GM23248 (cell line): Measurements from ENCODE around the gene DAO. TPM values are rescaled to one million over a fixed set of nuclear protein-coding genes. Genes with fewer than 3 reads are reported as not detected.

ENCODE experiments used
- DNase-seq: peaks from one replicate; pipeline ENCODE4 v3.0.0-alpha.2; 2015
- H2AFZ ChIP-seq: fragments of 200-600 bp; sonication (generic); 2 replicates; pipeline ENCODE4 v1.6.1; 2016; ENCODE audit warnings: antibody characterized with exemption
- H3F3A ChIP-seq: fragments of 200-600 bp; sonication (generic); 2 replicates; pipeline ENCODE4 v1.6.1; 2016; ENCODE audit warnings: mild to moderate bottlenecking, antibody characterized with exemption, mixed run types; ENCODE audit not compliant: insufficient read depth
- H3K27ac ChIP-seq: fragments of 200-600 bp; sonication (generic); 2 replicates; pipeline ENCODE4 v1.5.1; 2016; ENCODE audit warnings: mild to moderate bottlenecking
- H3K27me3 ChIP-seq: fragments of 200-600 bp; sonication (generic); replicated peaks from 2 replicates; pipeline ENCODE4 v1.6.1; 2016; ENCODE audit warnings: mild to moderate bottlenecking; ENCODE audit not compliant: insufficient read depth
- H3K36me3 ChIP-seq: fragments of 200-600 bp; sonication (generic); 2 replicates; pipeline ENCODE4 v1.6.1; 2016; ENCODE audit warnings: low read depth, mild to moderate bottlenecking
- H3K4me1 ChIP-seq: fragments of 200-600 bp; sonication (generic); 2 replicates; pipeline ENCODE4 v1.6.1; 2016; ENCODE audit warnings: mild to moderate bottlenecking; ENCODE audit not compliant: insufficient read depth
- H3K4me2 ChIP-seq: fragments of 200-600 bp; sonication (generic); one replicate; pipeline ENCODE4 v1.6.1; 2016; ENCODE audit warnings: mild to moderate bottlenecking; ENCODE audit not compliant: unreplicated experiment
- H3K4me3 ChIP-seq: fragments of 200-600 bp; sonication (generic); 2 replicates; pipeline ENCODE4 v1.5.1; 2016; ENCODE audit warnings: mild to moderate bottlenecking
- H3K79me2 ChIP-seq: fragments of 200-600 bp; sonication (generic); 2 replicates; pipeline ENCODE4 v1.6.1; 2016; ENCODE audit warnings: mild to moderate bottlenecking; ENCODE audit not compliant: insufficient read depth
- H3K9ac ChIP-seq: fragments of 200-600 bp; sonication (generic); 2 replicates; pipeline ENCODE4 v1.6.1; 2016; ENCODE audit warnings: mild to moderate bottlenecking
- H3K9me2 ChIP-seq: fragments of 200-600 bp; sonication (generic); 2 replicates; pipeline ENCODE4 v1.6.1; 2016; ENCODE audit warnings: mixed run types, mild to moderate bottlenecking, moderate library complexity; ENCODE audit not compliant: insufficient read depth
- H3K9me3 ChIP-seq: fragments of 200-600 bp; sonication (generic); one replicate; pipeline ENCODE4 v1.6.1; 2017; ENCODE audit warnings: low read depth
- H4K20me1 ChIP-seq: fragments of 200-600 bp; sonication (generic); 2 replicates; pipeline ENCODE4 v1.6.0; 2016; ENCODE audit not compliant: insufficient read depth
- EZH2 ChIP-seq: fragments of 200-600 bp; sonication (generic); IDR thresholded peaks from 2 replicates; pipeline ENCODE4 v1.6.1; 2018; ENCODE audit warnings: antibody characterized with exemption, mild to moderate bottlenecking; ENCODE audit not compliant: insufficient read depth, poor library complexity, severe bottlenecking
- EZH2phosphoT487 ChIP-seq: fragments of 200-600 bp; sonication (generic); IDR thresholded peaks from 2 replicates; pipeline ENCODE4 v1.6.1; 2018; ENCODE audit warnings: antibody characterized with exemption, moderate library complexity, mild to moderate bottlenecking, low read depth; ENCODE audit not compliant: insufficient read depth
- WGBS, 2 experiments: methylation state at CpG; one replicate each; pipeline ENCODE4 v1.1.6; 2015 to 2017; ENCODE audit warnings: low lambda C conversion rate in 2 of 2, low coverage in 1 of 2; ENCODE audit errors: missing lambda C conversion rate in 2 of 2; 5-methylcytosine and 5-hydroxymethylcytosine counted together
- in situ Hi-C: fragments of 300-500 bp; cut with MboI; formaldehyde crosslinking; loops from 2 replicates; pipeline ENCODE4 v1.15.0; 2020
- polyA plus RNA-seq: library from polyadenylated mRNA; unstranded; fragments of >200 nt; fragmentation: Nextera tagmentation; extraction: Ambion mirVana; gene quantifications from 2 replicates; pipeline ENCODE4 v1.2.1, GENCODE V29; 2016
- total RNA-seq: library from RNA; depleted of rRNA; stranded (reverse); fragments of >200 nt; shearing (Covaris generic); gene quantifications from 2 replicates; pipeline ENCODE4 v1.2.3, GENCODE V29; 2014

DAO gene
- total and polyA plus RNA-seq, 2 experiments from 2014 or later, result not detected

DNA sequence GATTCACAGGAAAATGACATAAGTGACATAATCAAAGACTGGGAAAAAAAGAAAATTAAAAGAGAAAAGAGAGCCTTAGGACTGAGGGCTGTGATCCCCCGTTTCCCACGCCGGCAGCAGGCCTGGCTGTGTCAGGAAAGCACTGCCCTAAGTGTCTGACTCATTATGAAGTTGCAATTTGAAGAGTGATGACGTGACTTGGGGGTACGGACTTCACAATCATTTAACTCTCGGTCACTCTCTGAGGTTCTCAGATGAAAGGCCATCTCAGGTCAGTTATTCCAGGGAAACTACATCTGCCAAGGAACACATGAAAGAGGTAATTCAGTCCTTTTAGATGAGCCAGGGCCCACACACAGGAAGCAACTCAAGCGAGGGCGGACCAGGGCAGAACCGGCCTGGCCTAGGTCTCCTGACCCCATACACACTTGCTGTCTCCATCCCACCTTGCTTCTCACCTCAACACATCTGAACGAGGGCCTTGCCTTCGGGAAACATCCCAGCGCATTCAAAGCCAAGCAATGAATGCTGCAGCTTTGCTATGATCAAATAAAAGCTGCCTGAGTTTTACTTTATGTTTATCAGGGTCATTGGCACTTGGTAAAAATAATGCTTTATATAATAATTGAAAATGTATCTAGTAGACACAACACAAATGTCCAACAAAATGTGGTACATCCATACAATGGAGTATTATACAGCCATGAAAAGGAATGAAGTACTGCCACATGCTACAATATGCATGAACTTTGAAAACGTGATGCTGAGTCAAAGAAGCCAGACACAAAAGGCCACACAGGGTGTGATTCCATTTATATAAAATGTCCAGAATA lies 25.2 kb upstream of the DAO start:
- peaks cover 56% of the 10 kb centered on the region for H3F3A ChIP-seq
- in situ Hi-C loops, result no loop called here
- DNase-seq, result peak; percentile 97
- peak overlapping the region; percentile 99 for H3K27ac ChIP-seq
- peaks cover 15% of the 10 kb centered on the region for H3K36me3 ChIP-seq
- WGBS, 2 experiments, result 35 to 36% methylated on average over 13 of the region's 13 CpGs
- peak overlapping the region; percentile 95 for H3K4me2 ChIP-seq
- no peaks in the 10 kb centered on the region for H3K27me3 ChIP-seq
- H3K4me3 ChIP-seq, result peak overlapping the region; percentile 88
- no peak overlapping the region for H2AFZ ChIP-seq
- no peaks in the 10 kb centered on the region for H3K9me3 ChIP-seq
- no peaks in the 10 kb centered on the region for H3K9me2 ChIP-seq
- peaks cover 58% of the 10 kb centered on the region for H3K4me1 ChIP-seq
- TF ChIP-seq EZH2phosphoT487, result no peak
- TF ChIP-seq EZH2, result no peak
- H3K9ac ChIP-seq, result peak overlapping the region; percentile 99
- no peaks in the 10 kb centered on the region for H4K20me1 ChIP-seq
- peaks cover 72% of the 10 kb centered on the region for H3K79me2 ChIP-seq

DNA sequence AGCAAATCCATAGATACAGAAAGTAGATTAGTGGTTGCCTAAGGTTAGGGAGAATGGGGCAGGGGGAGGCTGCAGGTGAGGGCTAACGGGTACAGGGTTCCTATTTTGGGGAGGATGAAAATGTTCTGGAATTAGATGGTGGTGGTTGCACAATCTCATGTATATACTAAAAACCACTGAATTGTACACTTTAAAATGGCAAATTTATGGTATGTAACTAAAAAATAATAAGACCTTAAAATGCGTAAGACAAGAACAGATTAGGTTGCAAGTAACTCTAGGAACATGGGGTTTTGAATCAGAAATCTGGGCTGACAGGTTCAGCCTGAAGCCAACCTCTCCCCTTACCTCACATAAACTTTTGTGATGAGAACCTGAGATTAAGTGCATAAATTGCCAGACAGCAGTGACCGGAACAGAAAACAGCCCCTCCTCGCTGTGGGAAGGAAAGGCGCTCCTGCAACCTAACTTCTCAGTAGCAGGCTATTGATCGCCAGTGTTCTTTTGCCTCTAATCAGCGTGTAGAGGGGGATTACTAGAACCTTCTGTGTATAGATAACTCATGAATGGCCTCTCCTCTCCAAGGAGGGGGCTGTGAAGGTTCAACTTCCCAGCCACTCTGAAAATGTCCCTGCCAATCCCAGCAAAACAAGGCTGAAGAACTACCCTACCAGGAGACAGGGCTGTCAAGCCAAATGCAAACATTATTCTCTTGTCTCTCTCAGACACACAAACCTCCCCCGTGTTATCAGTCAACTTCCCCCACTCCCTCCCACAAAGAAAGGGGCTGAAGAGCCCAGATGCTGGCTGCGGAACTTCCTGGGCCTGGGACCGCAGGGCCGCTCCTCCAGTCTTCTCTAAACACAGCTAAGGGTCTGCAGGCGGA lies 24.4 kb upstream of the DAO start:
- Histone ChIP-seq H3K4me1 (peaks cover 58% of the 10 kb centered on the region), H3K9me3 (no peaks in the 10 kb centered on the region), H3K36me3 (peaks cover 15% of the 10 kb centered on the region), H2AFZ (no peak overlapping the region), H3K4me2 (peak overlapping the region; percentile 95), H3F3A (peaks cover 56% of the 10 kb centered on the region), H3K9me2 (no peaks in the 10 kb centered on the region), H4K20me1 (no peaks in the 10 kb centered on the region), H3K27me3 (no peaks in the 10 kb centered on the region), H3K79me2 (peaks cover 69% of the 10 kb centered on the region), H3K4me3 (peak overlapping the region; percentile 88), H3K9ac (peak overlapping the region; percentile 99), H3K27ac (peak overlapping the region; percentile 99)
- WGBS, 2 experiments, result 81 to 82% methylated on average over 12 of the region's 12 CpGs
- in situ Hi-C loops, result no loop called here
- no peak for DNase-seq
- no peak for TF ChIP-seq EZH2phosphoT487
- no peak for TF ChIP-seq EZH2

DNA sequence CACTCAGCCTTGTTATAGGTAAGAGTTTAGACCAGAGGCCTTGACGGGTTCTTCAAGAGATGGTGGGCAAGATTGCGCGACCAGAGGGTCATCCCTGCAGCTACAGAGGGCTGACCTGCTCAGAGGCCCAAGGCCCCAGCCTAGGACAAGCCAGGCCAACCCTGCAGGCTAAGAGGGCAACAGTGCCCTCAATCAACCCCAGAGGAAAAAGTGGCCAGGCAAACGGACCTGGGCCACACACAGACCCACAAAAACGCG lies 23.8 kb upstream of the DAO start:
- H3K4me3 ChIP-seq, result peak overlapping the region; percentile 88
- no peak for TF ChIP-seq EZH2phosphoT487
- TF ChIP-seq EZH2, result no peak
- peaks cover 56% of the 10 kb centered on the region for H3K4me1 ChIP-seq
- no peaks in the 10 kb centered on the region for H3K27me3 ChIP-seq
- no peaks in the 10 kb centered on the region for H4K20me1 ChIP-seq
- peak overlapping the region; percentile 95 for H3K4me2 ChIP-seq
- no peak overlapping the region for H2AFZ ChIP-seq
- peaks cover 53% of the 10 kb centered on the region for H3F3A ChIP-seq
- in situ Hi-C loops, result no loop called here
- peaks cover 15% of the 10 kb centered on the region for H3K36me3 ChIP-seq
- no peak for DNase-seq
- peaks cover 63% of the 10 kb centered on the region for H3K79me2 ChIP-seq
- no peaks in the 10 kb centered on the region for H3K9me2 ChIP-seq
- H3K9me3 ChIP-seq, result no peaks in the 10 kb centered on the region
- 38 to 42% methylated on average over 6 of the region's 6 CpGs for WGBS, 2 experiments
- H3K27ac ChIP-seq, result peak overlapping the region; percentile 99
- H3K9ac ChIP-seq, result peak overlapping the region; percentile 99

DNA sequence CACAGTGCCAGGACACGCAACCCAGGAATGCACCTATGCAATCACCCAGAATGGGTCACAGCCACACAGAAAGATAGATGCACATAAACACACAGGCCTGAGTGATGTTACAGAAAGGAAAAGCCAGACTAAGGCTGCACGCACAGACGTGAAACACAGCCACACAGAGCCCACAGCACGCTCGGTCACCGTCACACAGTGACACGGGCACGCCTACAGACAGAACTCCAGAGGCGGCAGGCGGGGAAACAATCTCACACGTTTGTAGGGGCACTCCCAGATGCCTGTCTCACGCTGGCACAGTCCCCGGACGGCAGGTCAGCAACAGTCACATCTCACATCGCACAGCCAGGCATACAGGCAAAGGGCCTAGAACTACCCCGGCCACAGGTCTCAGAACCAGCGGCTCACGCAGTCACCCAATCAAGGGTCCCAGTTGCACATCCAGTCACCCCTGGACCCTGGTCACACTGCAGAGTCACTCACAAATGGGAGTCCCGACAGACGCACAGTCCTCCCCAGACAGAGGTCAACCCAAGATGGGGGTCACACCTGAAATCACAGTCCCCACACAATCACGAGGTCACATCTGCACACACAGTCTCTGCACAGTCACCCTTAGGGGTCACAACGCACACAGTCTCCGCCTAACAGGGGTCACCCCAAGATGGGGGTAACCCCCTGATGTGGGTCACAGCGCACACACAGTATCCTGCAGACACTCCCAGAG lies 23.3 kb upstream of the DAO start:
- in situ Hi-C loops, result no loop called here
- Histone ChIP-seq H3K4me2 (peak overlapping the region; percentile 95), H3K4me1 (peaks cover 51% of the 10 kb centered on the region), H3K79me2 (peaks cover 58% of the 10 kb centered on the region), H3K9me2 (no peaks in the 10 kb centered on the region), H3K27ac (peak overlapping the region; percentile 99), H3K9me3 (no peaks in the 10 kb centered on the region), H4K20me1 (no peaks in the 10 kb centered on the region), H3K4me3 (peak overlapping the region; percentile 88), H2AFZ (no peak overlapping the region), H3F3A (peaks cover 48% of the 10 kb centered on the region), H3K27me3 (no peaks in the 10 kb centered on the region), H3K9ac (peak overlapping the region; percentile 99), H3K36me3 (peaks cover 10% of the 10 kb centered on the region)
- TF ChIP-seq EZH2 (no peak), EZH2phosphoT487 (no peak)
- peak; percentile 92 for DNase-seq
- WGBS, 2 experiments, result 2% methylated on average over 24 of the region's 24 CpGs
